ENCODE measurements around the gene PITX2.
A peak's percentile ranks its signal among the peaks of the same experiment; 100 is the strongest.

The PITX2 gene

GRCh38 chr4:110641218-110641617 lies 18.3 kb upstream of the PITX2 start:
- Mint-ChIP-seq H3K9me3 (peaks cover 4 to 6% of the 10 kb centered on the region in 2 donors), H3K36me3 (peaks cover 4 to 6% of the 10 kb centered on the region in 2 donors), H3K27ac (no peak overlapping the region), H3K4me1 (peaks cover 5 to 10% of the 10 kb centered on the region in 2 donors), H3K27me3 (peaks cover 61 to 79% of the 10 kb centered on the region in 2 donors), H3K4me3 (no peak overlapping the region)
- ATAC-seq (replicated peaks) (no peak), DNase-seq (no peak)

GRCh38 chr4:110640576-110640975 lies 17.7 kb upstream of the PITX2 start:
- H3K36me3 Mint-ChIP-seq, result peaks cover 4 to 6% of the 10 kb centered on the region in 2 donors
- no peak for DNase-seq
- peaks cover 56 to 82% of the 10 kb centered on the region in 2 donors for H3K27me3 Mint-ChIP-seq
- H3K4me1 Mint-ChIP-seq, result peaks cover 5 to 10% of the 10 kb centered on the region in 2 donors
- H3K4me3 Mint-ChIP-seq, result no peak overlapping the region
- no peak overlapping the region for H3K27ac Mint-ChIP-seq
- H3K9me3 Mint-ChIP-seq, result peaks cover 4 to 6% of the 10 kb centered on the region in 2 donors
- no peak for ATAC-seq (replicated peaks)

GRCh38 chr4:110639207-110640090 lies 16.6 kb upstream of the PITX2 start:
- H3K9me3 Mint-ChIP-seq, result peaks cover 4 to 6% of the 10 kb centered on the region in 2 donors
- peaks cover 60 to 76% of the 10 kb centered on the region in 2 donors for H3K27me3 Mint-ChIP-seq
- ATAC-seq (replicated peaks), result no peak
- peaks cover 5 to 10% of the 10 kb centered on the region in 2 donors for H3K4me1 Mint-ChIP-seq
- H3K4me3 Mint-ChIP-seq, result no peak overlapping the region
- peaks cover 4 to 6% of the 10 kb centered on the region in 2 donors for H3K36me3 Mint-ChIP-seq
- peak overlapping the region; percentile 66 for H3K27ac Mint-ChIP-seq
- DNase-seq, result no peak

GRCh38 chr4:110638089-110638746 lies 15.3 kb upstream of the PITX2 start:
- ATAC-seq (replicated peaks), result no peak
- no peak overlapping the region for H3K4me3 Mint-ChIP-seq
- H3K36me3 Mint-ChIP-seq, result peaks cover 4 to 6% of the 10 kb centered on the region in 2 donors
- H3K4me1 Mint-ChIP-seq, result peaks cover 5 to 18% of the 10 kb centered on the region in 2 donors
- DNase-seq, result no peak
- H3K27me3 Mint-ChIP-seq, result peaks cover 64 to 76% of the 10 kb centered on the region in 2 donors
- peaks cover 4% of the 10 kb centered on the region in 2 donors for H3K9me3 Mint-ChIP-seq
- H3K27ac Mint-ChIP-seq, result peak overlapping the region; percentile 25

GRCh38 chr4:110637408-110638088 lies 14.7 kb upstream of the PITX2 start:
- H3K4me3 Mint-ChIP-seq, result peak overlapping the region in 1 of 2 donors; percentile 31
- peaks cover 5 to 25% of the 10 kb centered on the region in 2 donors for H3K4me1 Mint-ChIP-seq
- DNase-seq, result no peak
- H3K9me3 Mint-ChIP-seq, result peaks cover 4% of the 10 kb centered on the region in 2 donors
- no peak for ATAC-seq (replicated peaks)
- H3K27ac Mint-ChIP-seq, result peak overlapping the region; percentile 85
- H3K36me3 Mint-ChIP-seq, result peaks cover 4 to 6% of the 10 kb centered on the region in 2 donors
- H3K27me3 Mint-ChIP-seq, result peaks cover 71 to 80% of the 10 kb centered on the region in 2 donors

- peaks cover 5 to 11% of the 10 kb centered on the region in 2 donors for H3K36me3 Mint-ChIP-seq
- peaks cover 10 to 31% of the 10 kb centered on the region in 2 donors for H3K4me1 Mint-ChIP-seq
- no peak for ATAC-seq (replicated peaks)
- peaks cover 74 to 83% of the 10 kb centered on the region in 2 donors for H3K27me3 Mint-ChIP-seq
- peak overlapping the region in 1 of 2 donors; percentile 31 for H3K4me3 Mint-ChIP-seq
- H3K9me3 Mint-ChIP-seq, result peaks cover 4 to 7% of the 10 kb centered on the region in 2 donors
- H3K27ac Mint-ChIP-seq, result peak overlapping the region; percentile 85
- DNase-seq, result no peak
Measured at GRCh38 chr4:110636680-110637407, 14.0 kb upstream of the PITX2 start.

GRCh38 chr4:110636171-110636679 lies 13.3 kb upstream of the PITX2 start:
- no peak for DNase-seq
- H3K4me3 Mint-ChIP-seq, result no peak overlapping the region
- peaks cover 4 to 8% of the 10 kb centered on the region in 2 donors for H3K9me3 Mint-ChIP-seq
- H3K27me3 Mint-ChIP-seq, result peaks cover 73 to 80% of the 10 kb centered on the region in 2 donors
- ATAC-seq (replicated peaks), result no peak
- H3K4me1 Mint-ChIP-seq, result peaks cover 11 to 35% of the 10 kb centered on the region in 2 donors
- peaks cover 6 to 13% of the 10 kb centered on the region in 2 donors for H3K36me3 Mint-ChIP-seq
- H3K27ac Mint-ChIP-seq, result peak overlapping the region; percentile 31

- peaks cover 12 to 35% of the 10 kb centered on the region in 2 donors for H3K4me1 Mint-ChIP-seq
- H3K27ac Mint-ChIP-seq, result no peak overlapping the region
- no peak overlapping the region for H3K4me3 Mint-ChIP-seq
- no peak for DNase-seq
- peaks cover 6 to 13% of the 10 kb centered on the region in 2 donors for H3K36me3 Mint-ChIP-seq
- no peak for ATAC-seq (replicated peaks)
- H3K9me3 Mint-ChIP-seq, result peaks cover 4 to 8% of the 10 kb centered on the region in 2 donors
- H3K27me3 Mint-ChIP-seq, result peaks cover 70 to 80% of the 10 kb centered on the region in 2 donors
Measured at GRCh38 chr4:110635163-110635865, 12.4 kb upstream of the PITX2 start.

GRCh38 chr4:110634350-110635162 lies 11.7 kb upstream of the PITX2 start:
- no peak for DNase-seq
- no peak for ATAC-seq (replicated peaks)
- H3K36me3 Mint-ChIP-seq, result peaks cover 6 to 13% of the 10 kb centered on the region in 2 donors
- peaks cover 12 to 35% of the 10 kb centered on the region in 2 donors for H3K4me1 Mint-ChIP-seq
- no peak overlapping the region for H3K4me3 Mint-ChIP-seq
- peaks cover 4 to 10% of the 10 kb centered on the region in 2 donors for H3K9me3 Mint-ChIP-seq
- H3K27me3 Mint-ChIP-seq, result peaks cover 69 to 80% of the 10 kb centered on the region in 2 donors
- no peak overlapping the region for H3K27ac Mint-ChIP-seq

GRCh38 chr4:110633358-110634341 lies 10.8 kb upstream of the PITX2 start:
- peak overlapping the region in 1 of 2 donors; percentile 25 for H3K4me3 Mint-ChIP-seq
- peaks cover 67 to 78% of the 10 kb centered on the region in 2 donors for H3K27me3 Mint-ChIP-seq
- DNase-seq (no peak), ATAC-seq (replicated peaks) (no peak)
- H3K4me1 Mint-ChIP-seq, result peaks cover 15 to 35% of the 10 kb centered on the region in 2 donors
- peaks cover 6 to 16% of the 10 kb centered on the region in 2 donors for H3K36me3 Mint-ChIP-seq
- peak overlapping the region; percentile 67 for H3K27ac Mint-ChIP-seq
- H3K9me3 Mint-ChIP-seq, result peaks cover 7 to 12% of the 10 kb centered on the region in 2 donors
